GM12878 (cell line): ENCODE data around the gene CDK11B. TPM values are rescaled to one million over a fixed set of nuclear protein-coding genes. Genes with fewer than 3 reads are reported as not detected.
A peak's percentile ranks its signal among the peaks of the same experiment; 100 is the strongest.

Experiments used
- ATAC-seq: fragments of 200-7000 bp; cut with Tn5 transposase; 3 replicates; pipeline ENCODE4 v1.9.1; 2020; ENCODE audit warnings: mild to moderate bottlenecking, moderate library complexity
- BruUV-seq: library from RNA; stranded (reverse); fragments of 400-500 nt; replicated peaks from 2 replicates; lab custom pipeline; 2021; lab: Mats Ljungman, UMichigan
- CTCF ChIA-PET: fragments of 300-600 bp; sonication (Branson Sonifier 250); formaldehyde crosslinking; extraction: SDS; loops from one replicate; lab custom pipeline; 2021; ENCODE audit warnings: inconsistent platforms; lab: Yijun Ruan, JAX
- POLR2A ChIA-PET: fragments of 350-600 bp; formaldehyde crosslinking; extraction: SDS; loops from one replicate; lab custom pipeline; 2021; ENCODE audit warnings: inconsistent platforms; lab: Charles Lee
- RAD21 ChIA-PET: fragments of 300-600 bp; sonication (Branson Sonifier 250); formaldehyde crosslinking; loops from one replicate; lab custom pipeline; 2023; ENCODE audit warnings: antibody characterized with exemption; ENCODE audit not compliant: unreplicated experiment; lab: Charles Lee
- SMC1A ChIA-PET: fragments of 300-600 bp; sonication (Branson Sonifier 250); formaldehyde crosslinking; loops from one replicate; lab custom pipeline; 2023; ENCODE audit not compliant: unreplicated experiment, uncharacterized antibody; lab: Charles Lee
- DNase-seq: peaks from one replicate; pipeline ENCODE4 v3.0.0-alpha.2; 2011; ENCODE audit warnings: low read depth, low spot score
- FAIRE-seq: peaks from 3 replicates; lab custom pipeline; 2011; peaks lifted over from hg19 to GRCh38; lab: Jason Lieb, UNC
- H2AFZ ChIP-seq: 2 replicates; pipeline ENCODE4 v1.6.0; 2011; ENCODE audit warnings: low read depth, low read length, control low read depth; ENCODE audit not compliant: control insufficient read depth
- H3K27ac ChIP-seq: 2 replicates; pipeline ENCODE4 v1.5.1; 2011; ENCODE audit warnings: control low read depth; ENCODE audit not compliant: control insufficient read depth, insufficient read depth
- H3K27me3 ChIP-seq, 2 experiments: replicated peaks in 1 of 2; 2 replicates each; pipeline versions ENCODE4 v1.6.0 to v1.6.1; 2011; ENCODE audit warnings: low read length in 1 of 2; ENCODE audit not compliant: control insufficient read depth in 2 of 2, insufficient read depth in 2 of 2
- H3K36me3 ChIP-seq, 2 experiments: 2 replicates each; pipeline ENCODE4 v1.5.1; 2011; ENCODE audit warnings: low read length in 1 of 2; ENCODE audit not compliant: control insufficient read depth in 2 of 2, insufficient read depth in 2 of 2
- H3K4me1 ChIP-seq: 2 replicates; pipeline ENCODE4 v1.6.1; 2011; ENCODE audit warnings: mild to moderate bottlenecking, low read length, moderate library complexity, mixed read lengths; ENCODE audit not compliant: control insufficient read depth, insufficient read depth
- H3K4me2 ChIP-seq: 2 replicates; pipeline ENCODE4 v1.6.0; 2011; ENCODE audit warnings: control low read depth; ENCODE audit not compliant: control insufficient read depth, insufficient read depth
- H3K4me3 ChIP-seq: fragments of 200-600 bp; sonication (generic); 2 replicates; pipeline ENCODE4 v1.5.1; 2016
- H3K79me2 ChIP-seq: 2 replicates; pipeline ENCODE4 v1.6.0; 2011; ENCODE audit warnings: low read length; ENCODE audit not compliant: control insufficient read depth, insufficient read depth
- H3K9ac ChIP-seq: 2 replicates; pipeline ENCODE4 v1.8.0; 2011; ENCODE audit warnings: low read length, control low read depth, mixed read lengths; ENCODE audit not compliant: control insufficient read depth, insufficient read depth
- H3K9me3 ChIP-seq: replicated peaks from 3 replicates; pipeline ENCODE4 v1.5.1; 2011; ENCODE audit warnings: mild to moderate bottlenecking, low read length; ENCODE audit not compliant: control insufficient read depth, insufficient read depth
- H4K20me1 ChIP-seq: 2 replicates; pipeline ENCODE4 v1.6.0; 2011; ENCODE audit not compliant: control insufficient read depth, insufficient read depth
- CEBPB ChIP-seq, 2 experiments: fragments of 150-350 bp in 1 of 2; IDR thresholded peaks; 2 replicates each; pipeline ENCODE4 v1.6.1; 2012 to 2014; ENCODE audit warnings: low read depth in 2 of 2, low read length in 2 of 2, borderline replicate concordance in 1 of 2, inconsistent platforms in 1 of 2
- EGR1 ChIP-seq, 2 experiments: IDR thresholded peaks; 1 replicate in 1 of 2; 2 replicates in 1 of 2; pipeline ENCODE4 v1.6.1; 2011 to 2012; ENCODE audit warnings: low read depth in 2 of 2, low read length in 2 of 2, borderline replicate concordance in 1 of 2, mild to moderate bottlenecking in 1 of 2, moderate library complexity in 1 of 2
- HDAC2 ChIP-seq: fragments of 200-600 bp; sonication (generic); IDR thresholded peaks from 2 replicates; pipeline ENCODE4 v1.6.1; 2017
- HDGF ChIP-seq: fragments of 450-650 bp; IDR thresholded peaks from 2 replicates; pipeline ENCODE4 v1.6.1; 2016; ENCODE audit warnings: antibody characterized with exemption
- IKZF2 ChIP-seq, 2 experiments: fragments of 450-650 bp; IDR thresholded peaks; 2 replicates each; pipeline ENCODE4 v1.6.1; 2017; ENCODE audit warnings: mild to moderate bottlenecking in 2 of 2, moderate library complexity in 2 of 2
- IRF3 ChIP-seq: fragments of 450-650 bp; IDR thresholded peaks from 2 replicates; pipeline ENCODE4 v1.6.1; 2014; ENCODE audit warnings: mild to moderate bottlenecking
- IRF4 ChIP-seq: IDR thresholded peaks from 2 replicates; pipeline ENCODE4 v1.6.1; 2011; ENCODE audit warnings: low read depth, low read length
- KAT2A ChIP-seq: conservative IDR thresholded peaks from 2 replicates; pipeline ENCODE4 v1.6.1; 2011; ENCODE audit warnings: low read depth, low read length; ENCODE audit not compliant: control insufficient read depth
- MYC ChIP-seq: IDR thresholded peaks from 2 replicates; pipeline ENCODE4 v1.6.1; 2011; ENCODE audit warnings: mild to moderate bottlenecking, low read length, moderate library complexity, inconsistent platforms; ENCODE audit not compliant: insufficient read depth, insufficient replicate concordance, insufficient read length, severe bottlenecking
- NFXL1 ChIP-seq: fragments of 450-650 bp; IDR thresholded peaks from 2 replicates; pipeline ENCODE4 v1.6.1; 2017; ENCODE audit warnings: antibody characterized with exemption, mild to moderate bottlenecking, borderline replicate concordance
- NFYB ChIP-seq: IDR thresholded peaks from 2 replicates; pipeline ENCODE4 v1.6.1; 2011; ENCODE audit warnings: low read depth, mild to moderate bottlenecking, low read length, improper control_type of control experiment, moderate library complexity; ENCODE audit not compliant: insufficient read depth
- SPI1 ChIP-seq: IDR thresholded peaks from 2 replicates; pipeline ENCODE4 v1.6.1; 2011; ENCODE audit warnings: low read depth, mild to moderate bottlenecking, low read length, moderate library complexity, borderline replicate concordance; ENCODE audit not compliant: insufficient read depth
- TCF12 ChIP-seq: IDR thresholded peaks from 2 replicates; pipeline ENCODE4 v1.6.1; 2011; ENCODE audit warnings: low read depth, mild to moderate bottlenecking, low read length
- WRNIP1 ChIP-seq: IDR thresholded peaks from 2 replicates; pipeline ENCODE4 v1.6.1; 2011; ENCODE audit warnings: low read depth, low read length, improper control_type of control experiment, borderline replicate concordance
- ZNF217 ChIP-seq: fragments of 450-650 bp; IDR thresholded peaks from 2 replicates; pipeline ENCODE4 v1.6.1; 2017; ENCODE audit warnings: antibody characterized with exemption, mild to moderate bottlenecking
- WGBS: methylation state at CpG from one replicate; pipeline ENCODE4 v1.1.6; 2016; ENCODE audit warnings: low lambda C conversion rate; ENCODE audit not compliant: insufficient replicate concordance, insufficient coverage; ENCODE audit errors: missing lambda C conversion rate; 5-methylcytosine and 5-hydroxymethylcytosine counted together
- in situ Hi-C: fragments of 300-500 bp; cut with MboI; formaldehyde crosslinking; loops from 9 replicates; pipeline ENCODE4 v1.14.3; 2018; ENCODE audit warnings: mixed read lengths
- intact Hi-C: fragments of 100-400 bp; cut with micrococcal nuclease; formaldehyde crosslinking; loops from one replicate; pipeline ENCODE4 v1.14.2; 2022; ENCODE audit not compliant: unreplicated experiment
- polyA plus RNA-seq, 11 experiments: library from polyadenylated mRNA; depleted of rRNA in 4 of 11; unstranded in 6 of 11; stranded (reverse) in 5 of 11; fragments of >200 nt; fragmentation: Nextera tagmentation in 4 of 11; fragmentation: Illumina TruSeq in 1 of 11; extraction: Ambion mirVana in 4 of 11; extraction: Trizol in 1 of 11; gene quantifications; 1 replicate in 1 of 11; 2 replicates in 10 of 11; pipeline versions ENCODE4 v1.2.1 to v1.2.3, GENCODE V29; 2011 to 2016; ENCODE audit warnings: inconsistent platforms in 2 of 11, missing spikeins in 2 of 11, low read depth in 1 of 11
- total RNA-seq, 4 experiments: library from RNA; depleted of rRNA in 3 of 4; stranded (reverse); fragments of >200 nt in 3 of 4; fragmentation: Illumina TruSeq in 1 of 4; extraction: Trizol in 1 of 4; gene quantifications; 2 replicates each; pipeline versions ENCODE4 v1.2.1 to v1.2.3, GENCODE V29; 2013 to 2021
- TF ChIP-seq, protein P1 (sequence below): IDR thresholded peaks from 2 replicates; pipeline ENCODE4 v1.6.1; 2011; ENCODE audit warnings: low read depth, low read length, improper control_type of control experiment, borderline replicate concordance
- TF ChIP-seq, protein P2 (sequence below): IDR thresholded peaks from 2 replicates; pipeline ENCODE4 v1.6.1; 2012; ENCODE audit warnings: low read depth, low read length, improper control_type of control experiment
- TF ChIP-seq, protein P3 (sequence below): fragments of 450-650 bp; formaldehyde crosslinking; IDR thresholded peaks from 2 replicates; pipeline ENCODE4 v1.4.0; 2020; ENCODE audit warnings: mild to moderate bottlenecking, moderate library complexity

The CDK11B gene
- total and polyA plus RNA-seq, 10 of the 15 experiments (the other 5 are each of a cell fraction or from before 2014, with no cell fraction given) = 3.2 to 30.9 (median 18.0) TPM

DNA sequence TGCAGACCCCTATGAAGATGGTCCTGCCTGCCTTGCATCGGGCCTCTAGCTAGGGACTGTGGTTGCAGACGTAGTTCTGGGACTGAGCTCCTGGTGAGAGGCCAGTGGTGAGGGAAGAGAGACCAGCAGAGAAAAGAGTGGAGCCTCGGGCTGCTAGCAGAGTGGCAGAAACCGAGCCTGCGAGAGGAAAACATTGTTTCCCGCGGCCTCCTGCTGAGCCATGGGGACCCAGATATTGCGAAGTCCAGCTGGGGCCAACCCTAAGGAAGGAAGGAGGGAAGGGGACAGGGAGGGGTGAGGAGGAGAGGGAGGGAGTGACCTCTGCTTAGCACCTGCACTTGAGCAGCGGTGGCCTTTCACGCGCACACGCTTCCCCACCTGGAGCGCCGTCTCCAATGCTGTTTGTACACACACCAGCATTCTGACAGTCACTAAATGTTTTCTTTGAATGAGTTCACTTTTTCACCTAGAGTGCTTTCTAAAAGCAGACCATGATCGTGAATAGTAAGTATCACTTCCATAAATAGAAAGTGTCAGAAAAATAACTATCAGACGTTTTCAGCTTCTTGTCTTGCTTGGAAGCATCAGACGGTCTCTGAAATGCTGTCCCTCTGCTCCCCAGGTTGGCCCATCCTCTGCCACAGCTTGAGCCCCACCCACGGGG lies 56.4 kb downstream of the CDK11B start:
- H3K9ac ChIP-seq = no peak overlapping the region
- in situ Hi-C loops (no loop called here), intact Hi-C loops (no loop called here)
- BruUV-seq = no TSS peak
- H3K36me3 ChIP-seq = no peaks in the 10 kb centered on the region
- ATAC-seq = peak; percentile 61
- H3K27ac ChIP-seq = peak overlapping the region; percentile 43; the same call in 1 of the 2 replicates
- no peaks in the 10 kb centered on the region for H4K20me1 ChIP-seq
- peak overlapping the region; percentile 71 for H3K4me2 ChIP-seq
- ChIA-PET SMC1A (interaction anchor here (1.2 to 1.5 kb wide), 2 partner anchors 12 to 26 kb away, joined by 3 to 9 read pairs; no protein-coding TSS in a partner anchor), POLR2A (no interaction called here), CTCF (interaction anchor here (1.0 kb wide), 1 partner anchor 32 kb away, joined by 5 read pairs; no protein-coding TSS in a partner anchor), RAD21 (no interaction called here)
- no peak overlapping the region for H3K4me3 ChIP-seq
- FAIRE-seq = peak; percentile 73
- no peak overlapping the region for H2AFZ ChIP-seq
- 21% methylated on average over 17 of the region's 18 CpGs for WGBS
- DNase-seq = no peak
- no peaks in the 10 kb centered on the region; a peak in 2 of 4 replicates for H3K27me3 ChIP-seq
- no peaks in the 10 kb centered on the region for H3K9me3 ChIP-seq
- peaks cover 40% of the 10 kb centered on the region for H3K4me1 ChIP-seq
- H3K79me2 ChIP-seq = no peaks in the 10 kb centered on the region
- TF ChIP-seq HDGF = no peak
- no peak for TF ChIP-seq EGR1 (IDR thresholded peaks at IDR 0.05; ENCODE audit: borderline replicate concordance in 1 of 2, low read depth in 2 of 2, low read length in 2 of 2)
- TF ChIP-seq IKZF2 (IDR thresholded peaks at IDR 0.05) = no peak
- TF ChIP-seq, protein P1, sequence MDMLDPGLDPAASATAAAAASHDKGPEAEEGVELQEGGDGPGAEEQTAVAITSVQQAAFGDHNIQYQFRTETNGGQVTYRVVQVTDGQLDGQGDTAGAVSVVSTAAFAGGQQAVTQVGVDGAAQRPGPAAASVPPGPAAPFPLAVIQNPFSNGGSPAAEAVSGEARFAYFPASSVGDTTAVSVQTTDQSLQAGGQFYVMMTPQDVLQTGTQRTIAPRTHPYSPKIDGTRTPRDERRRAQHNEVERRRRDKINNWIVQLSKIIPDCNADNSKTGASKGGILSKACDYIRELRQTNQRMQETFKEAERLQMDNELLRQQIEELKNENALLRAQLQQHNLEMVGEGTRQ = no peak
- TF ChIP-seq HDAC2 = no peak
- TF ChIP-seq IRF4 = 0 out of 2 replicates have a peak, but pooled peaks have one; percentile 17
- no peak for TF ChIP-seq NFXL1
- TF ChIP-seq WRNIP1 = no peak
- TF ChIP-seq KAT2A = no peak
- TF ChIP-seq IRF3 = no peak
- no peak for TF ChIP-seq NFYB
- no peak for TF ChIP-seq ZNF217
- no peak for TF ChIP-seq CEBPB (IDR thresholded peaks at IDR 0.05; ENCODE audit: borderline replicate concordance in 1 of 2, low read depth in 2 of 2, low read length in 2 of 2)
- TF ChIP-seq, protein P2, sequence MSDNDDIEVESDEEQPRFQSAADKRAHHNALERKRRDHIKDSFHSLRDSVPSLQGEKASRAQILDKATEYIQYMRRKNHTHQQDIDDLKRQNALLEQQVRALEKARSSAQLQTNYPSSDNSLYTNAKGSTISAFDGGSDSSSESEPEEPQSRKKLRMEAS = no peak
- TF ChIP-seq SPI1 = 0 out of 2 replicates have a peak, but pooled peaks have one; percentile 12
- TF ChIP-seq, protein P3, sequence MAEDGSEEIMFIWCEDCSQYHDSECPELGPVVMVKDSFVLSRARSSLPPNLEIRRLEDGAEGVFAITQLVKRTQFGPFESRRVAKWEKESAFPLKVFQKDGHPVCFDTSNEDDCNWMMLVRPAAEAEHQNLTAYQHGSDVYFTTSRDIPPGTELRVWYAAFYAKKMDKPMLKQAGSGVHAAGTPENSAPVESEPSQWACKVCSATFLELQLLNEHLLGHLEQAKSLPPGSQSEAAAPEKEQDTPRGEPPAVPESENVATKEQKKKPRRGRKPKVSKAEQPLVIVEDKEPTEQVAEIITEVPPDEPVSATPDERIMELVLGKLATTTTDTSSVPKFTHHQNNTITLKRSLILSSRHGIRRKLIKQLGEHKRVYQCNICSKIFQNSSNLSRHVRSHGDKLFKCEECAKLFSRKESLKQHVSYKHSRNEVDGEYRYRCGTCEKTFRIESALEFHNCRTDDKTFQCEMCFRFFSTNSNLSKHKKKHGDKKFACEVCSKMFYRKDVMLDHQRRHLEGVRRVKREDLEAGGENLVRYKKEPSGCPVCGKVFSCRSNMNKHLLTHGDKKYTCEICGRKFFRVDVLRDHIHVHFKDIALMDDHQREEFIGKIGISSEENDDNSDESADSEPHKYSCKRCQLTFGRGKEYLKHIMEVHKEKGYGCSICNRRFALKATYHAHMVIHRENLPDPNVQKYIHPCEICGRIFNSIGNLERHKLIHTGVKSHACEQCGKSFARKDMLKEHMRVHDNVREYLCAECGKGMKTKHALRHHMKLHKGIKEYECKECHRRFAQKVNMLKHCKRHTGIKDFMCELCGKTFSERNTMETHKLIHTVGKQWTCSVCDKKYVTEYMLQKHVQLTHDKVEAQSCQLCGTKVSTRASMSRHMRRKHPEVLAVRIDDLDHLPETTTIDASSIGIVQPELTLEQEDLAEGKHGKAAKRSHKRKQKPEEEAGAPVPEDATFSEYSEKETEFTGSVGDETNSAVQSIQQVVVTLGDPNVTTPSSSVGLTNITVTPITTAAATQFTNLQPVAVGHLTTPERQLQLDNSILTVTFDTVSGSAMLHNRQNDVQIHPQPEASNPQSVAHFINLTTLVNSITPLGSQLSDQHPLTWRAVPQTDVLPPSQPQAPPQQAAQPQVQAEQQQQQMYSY = no peak
- TF ChIP-seq MYC = no peak
- TF ChIP-seq TCF12 = 0 out of 2 replicates have a peak, but pooled peaks have one; percentile 44
